RWPE2 (cell line): ENCODE results near the gene LRBA.

Experiments
- ATAC-seq: fragments of 200-7000 bp; cut with Tn5 transposase; 3 replicates; pipeline ENCODE4 v1.9.1; 2021; ENCODE audit warnings: low read depth
- DNase-seq: peaks from one replicate; pipeline ENCODE4 v3.0.0-alpha.2; 2020; ENCODE audit warnings: low spot score
- H3K27ac ChIP-seq: fragments of 450-650 bp; 2 replicates; pipeline ENCODE4 v1.5.1; 2017; ENCODE audit warnings: mild to moderate bottlenecking; ENCODE audit not compliant: poor library complexity, severe bottlenecking
- H3K27me3 ChIP-seq: fragments of 250-450 bp; sonication (Bioruptor Pico); 2 replicates; pipeline ENCODE4 v1.5.1; 2021; ENCODE audit warnings: mild to moderate bottlenecking, moderate library complexity; ENCODE audit not compliant: insufficient read depth, poor library complexity, severe bottlenecking
- H3K36me3 ChIP-seq: fragments of 250-450 bp; sonication (Bioruptor Pico); 2 replicates; pipeline ENCODE4 v1.5.1; 2020; ENCODE audit warnings: low read depth, mild to moderate bottlenecking, moderate library complexity
- H3K4me1 ChIP-seq: fragments of 250-450 bp; sonication (Bioruptor Pico); 2 replicates; pipeline ENCODE4 v1.5.1; 2021; ENCODE audit warnings: mild to moderate bottlenecking, moderate library complexity; ENCODE audit not compliant: insufficient read depth, poor library complexity, severe bottlenecking
- H3K4me3 ChIP-seq: fragments of 250-450 bp; sonication (Bioruptor Pico); 2 replicates; pipeline ENCODE4 v1.5.1; 2021; ENCODE audit warnings: mild to moderate bottlenecking, moderate library complexity; ENCODE audit not compliant: severe bottlenecking
- H3K9me3 ChIP-seq: fragments of 250-450 bp; sonication (Bioruptor Pico); 2 replicates; pipeline ENCODE4 v1.5.1; 2021; ENCODE audit warnings: mild to moderate bottlenecking, moderate library complexity; ENCODE audit not compliant: severe bottlenecking
- CTCF ChIP-seq: fragments of 450-650 bp; IDR thresholded peaks from one replicate; pipeline ENCODE4 v1.5.1; 2017; ENCODE audit warnings: mild to moderate bottlenecking, moderate library complexity; ENCODE audit not compliant: poor library complexity, severe bottlenecking

Gene LRBA

GRCh38 chr4:150875367-150875766 is 139.7 kb downstream of the LRBA start:
- no peak for DNase-seq
- H3K36me3 ChIP-seq, result peaks cover 19% of the 10 kb centered on the region
- no peak overlapping the region for H3K4me3 ChIP-seq
- no peaks in the 10 kb centered on the region for H3K4me1 ChIP-seq
- ATAC-seq, result no peak
- H3K9me3 ChIP-seq, result no peaks in the 10 kb centered on the region
- H3K27me3 ChIP-seq, result no peaks in the 10 kb centered on the region
- no peak for TF ChIP-seq CTCF
- H3K27ac ChIP-seq, result no peak overlapping the region

GRCh38 chr4:150874338-150875226 is 140.5 kb downstream of the LRBA start:
- H3K27me3 ChIP-seq, result no peaks in the 10 kb centered on the region
- TF ChIP-seq CTCF, result no peak
- no peak overlapping the region for H3K27ac ChIP-seq
- no peak for DNase-seq
- H3K4me1 ChIP-seq, result no peaks in the 10 kb centered on the region
- H3K9me3 ChIP-seq, result no peaks in the 10 kb centered on the region
- no peak overlapping the region for H3K4me3 ChIP-seq
- ATAC-seq, result no peak
- peaks cover 20% of the 10 kb centered on the region for H3K36me3 ChIP-seq

- no peaks in the 10 kb centered on the region for H3K9me3 ChIP-seq
- H3K4me3 ChIP-seq, result no peak overlapping the region
- no peak for DNase-seq
- peak; percentile 82 for TF ChIP-seq CTCF
- H3K36me3 ChIP-seq, result peaks cover 30% of the 10 kb centered on the region
- no peaks in the 10 kb centered on the region for H3K27me3 ChIP-seq
- no peak overlapping the region for H3K27ac ChIP-seq
- ATAC-seq, result peak; percentile 76
- H3K4me1 ChIP-seq, result no peaks in the 10 kb centered on the region
These were observed 147.9 kb downstream of the LRBA start for GRCh38 chr4:150867148-150867547.

GRCh38 chr4:150863456-150863855 is 151.6 kb downstream of the LRBA start:
- no peaks in the 10 kb centered on the region for H3K9me3 ChIP-seq
- no peaks in the 10 kb centered on the region for H3K4me1 ChIP-seq
- no peak for TF ChIP-seq CTCF
- peaks cover 18% of the 10 kb centered on the region for H3K36me3 ChIP-seq
- ATAC-seq, result no peak
- H3K4me3 ChIP-seq, result no peak overlapping the region
- H3K27me3 ChIP-seq, result no peaks in the 10 kb centered on the region
- H3K27ac ChIP-seq, result no peak overlapping the region
- DNase-seq, result no peak

- Histone ChIP-seq H3K27ac (no peak overlapping the region), H3K4me3 (no peak overlapping the region), H3K9me3 (no peaks in the 10 kb centered on the region), H3K27me3 (no peaks in the 10 kb centered on the region), H3K4me1 (no peaks in the 10 kb centered on the region), H3K36me3 (peaks cover 15% of the 10 kb centered on the region)
- TF ChIP-seq CTCF, result no peak
- no peak for DNase-seq
- ATAC-seq, result no peak
These were observed 152.3 kb downstream of the LRBA start for GRCh38 chr4:150862829-150863228.
